Measurements from ENCODE around the gene NPAT.

NPAT gene

GRCh38 chr11:108204929-108205499 is 17.4 kb downstream of the NPAT start:
- peaks cover 24 to 48% of the 10 kb centered on the region in 2 donors for H3K36me3 ChIP-seq (ENCODE audit: control insufficient read depth in 1 of 2, insufficient read depth in 2 of 2, low read length in 2 of 2)

DNA sequence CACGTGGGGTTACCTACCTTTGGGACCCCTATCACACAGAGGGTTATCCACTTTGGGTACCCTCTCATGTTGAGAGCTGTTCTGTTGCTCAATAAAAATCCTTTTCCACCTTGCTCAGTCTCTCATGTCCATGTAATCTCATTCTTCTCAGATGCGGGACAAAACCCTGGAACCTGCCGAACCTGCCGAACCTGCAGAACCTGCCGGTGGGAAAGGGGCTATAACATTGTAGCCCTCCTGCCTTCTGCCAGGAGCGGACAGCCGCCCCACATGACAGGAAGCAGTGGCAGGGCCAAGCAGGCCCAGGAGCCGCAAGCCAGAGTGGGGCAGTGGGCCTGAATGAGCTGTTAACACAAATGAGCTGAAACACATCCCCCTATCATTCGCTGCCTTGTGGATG is 18.1 kb downstream of the NPAT start:
- Histone ChIP-seq H3K36me3 (ENCODE audit: control insufficient read depth in 1 of 2, insufficient read depth in 2 of 2, low read length in 2 of 2) (peaks cover 24 to 48% of the 10 kb centered on the region in 2 donors), H3K9me3 (ENCODE audit: control insufficient read depth in 1 of 2, low read length in 2 of 2) (peaks cover 17 to 24% of the 10 kb centered on the region in 2 donors)

More at GRCh38 chr11:108204929-108205499, 17.4 kb downstream of the NPAT start:
- no peak overlapping the region for H3K4me3 ChIP-seq (ENCODE audit: low read depth in 1 of 2, low read length in 2 of 2)
- H3K9me3 ChIP-seq (ENCODE audit: control insufficient read depth in 1 of 2, low read length in 2 of 2), result peaks cover 17 to 24% of the 10 kb centered on the region in 2 donors
- no peaks in the 10 kb centered on the region for H3K27me3 ChIP-seq (ENCODE audit: control insufficient read depth in 1 of 2, insufficient read depth in 2 of 2, low read length in 2 of 2)
- no peak overlapping the region for H3K27ac ChIP-seq (ENCODE audit: low read depth, low read length)
- H3K9ac ChIP-seq (ENCODE audit: low read depth in 1 of 2, low read length in 2 of 2), result no peak overlapping the region
- no peaks in the 10 kb centered on the region for H3K4me1 ChIP-seq (ENCODE audit: control insufficient read depth in 1 of 2, insufficient read depth in 2 of 2, low read length in 2 of 2)

DNA sequence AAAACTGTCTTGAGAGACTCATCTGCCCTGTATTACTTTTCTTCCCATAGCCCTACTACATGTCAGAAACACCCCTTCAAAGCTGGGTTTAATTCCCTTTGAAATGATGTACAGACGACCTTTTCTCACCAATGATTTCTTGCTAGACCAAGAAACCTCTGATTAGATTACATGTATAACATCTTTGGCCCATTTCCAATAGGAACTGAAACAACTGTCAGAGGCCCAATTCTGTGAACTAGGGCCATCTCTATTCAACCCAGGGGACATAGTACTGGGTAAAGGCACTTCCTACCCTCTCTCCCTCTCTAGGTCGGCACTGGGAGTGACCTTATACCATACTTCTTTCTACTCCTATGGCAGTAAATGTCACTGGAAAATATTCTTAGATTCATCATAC is 19.4 kb downstream of the NPAT start:
- no peaks in the 10 kb centered on the region for H3K27me3 ChIP-seq (ENCODE audit: control insufficient read depth in 1 of 2, insufficient read depth in 2 of 2, low read length in 2 of 2)
- no peak overlapping the region for H3K9ac ChIP-seq (ENCODE audit: low read depth in 1 of 2, low read length in 2 of 2)

More for the DNA sequence above, 18.1 kb downstream of the NPAT start:
- Histone ChIP-seq H3K27ac (ENCODE audit: low read depth, low read length) (no peak overlapping the region), H3K27me3 (ENCODE audit: control insufficient read depth in 1 of 2, insufficient read depth in 2 of 2, low read length in 2 of 2) (no peaks in the 10 kb centered on the region), H3K4me1 (ENCODE audit: control insufficient read depth in 1 of 2, insufficient read depth in 2 of 2, low read length in 2 of 2) (no peaks in the 10 kb centered on the region), H3K9ac (ENCODE audit: low read depth in 1 of 2, low read length in 2 of 2) (no peak overlapping the region), H3K4me3 (ENCODE audit: low read depth in 1 of 2, low read length in 2 of 2) (no peak overlapping the region)

GRCh38 chr11:108199446-108200321 is 22.8 kb downstream of the NPAT start:
- Histone ChIP-seq H3K9ac (ENCODE audit: low read depth in 1 of 2, low read length in 2 of 2) (no peak overlapping the region), H3K4me3 (ENCODE audit: low read depth in 1 of 2, low read length in 2 of 2) (no peak overlapping the region), H3K4me1 (ENCODE audit: control insufficient read depth in 1 of 2, insufficient read depth in 2 of 2, low read length in 2 of 2) (no peaks in the 10 kb centered on the region), H3K27ac (ENCODE audit: low read depth, low read length) (no peak overlapping the region), H3K27me3 (ENCODE audit: control insufficient read depth in 1 of 2, insufficient read depth in 2 of 2, low read length in 2 of 2) (no peaks in the 10 kb centered on the region), H3K36me3 (ENCODE audit: control insufficient read depth in 1 of 2, insufficient read depth in 2 of 2, low read length in 2 of 2) (peaks cover 0 to 40% of the 10 kb centered on the region in 2 donors), H3K9me3 (ENCODE audit: control insufficient read depth in 1 of 2, low read length in 2 of 2) (peaks cover 2 to 8% of the 10 kb centered on the region in 2 donors)

More for the DNA sequence above, 19.4 kb downstream of the NPAT start:
- H3K4me1 ChIP-seq (ENCODE audit: control insufficient read depth in 1 of 2, insufficient read depth in 2 of 2, low read length in 2 of 2), result no peaks in the 10 kb centered on the region
- peaks cover 20 to 48% of the 10 kb centered on the region in 2 donors for H3K36me3 ChIP-seq (ENCODE audit: control insufficient read depth in 1 of 2, insufficient read depth in 2 of 2, low read length in 2 of 2)
- peaks cover 17 to 24% of the 10 kb centered on the region in 2 donors for H3K9me3 ChIP-seq (ENCODE audit: control insufficient read depth in 1 of 2, low read length in 2 of 2)
- H3K27ac ChIP-seq (ENCODE audit: low read depth, low read length), result no peak overlapping the region
- no peak overlapping the region for H3K4me3 ChIP-seq (ENCODE audit: low read depth in 1 of 2, low read length in 2 of 2)

DNA sequence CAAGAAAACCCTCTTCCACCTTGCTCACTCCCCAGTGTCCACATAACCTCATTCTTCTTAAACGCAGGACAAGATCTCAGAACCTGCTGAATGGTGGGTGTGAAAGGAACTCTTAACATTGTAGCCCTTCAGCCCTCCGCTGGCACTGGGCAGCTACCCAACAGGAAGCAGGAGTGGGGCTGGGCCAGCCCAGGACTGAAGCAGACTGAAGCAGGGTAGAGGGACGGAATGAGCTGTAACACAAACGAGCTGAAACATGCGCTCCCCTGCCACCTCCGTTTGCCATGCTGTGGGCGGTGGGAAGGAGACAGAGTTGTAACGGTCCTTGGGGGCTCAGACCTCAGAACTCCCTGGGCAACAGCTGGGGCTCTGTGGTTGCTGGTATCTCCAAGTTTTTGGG is 23.6 kb downstream of the NPAT start:
- Histone ChIP-seq H3K4me1 (ENCODE audit: control insufficient read depth in 1 of 2, insufficient read depth in 2 of 2, low read length in 2 of 2) (no peaks in the 10 kb centered on the region), H3K27ac (ENCODE audit: low read depth, low read length) (no peak overlapping the region), H3K9ac (ENCODE audit: low read depth in 1 of 2, low read length in 2 of 2) (no peak overlapping the region), H3K9me3 (ENCODE audit: control insufficient read depth in 1 of 2, low read length in 2 of 2) (no peaks in the 10 kb centered on the region), H3K4me3 (ENCODE audit: low read depth in 1 of 2, low read length in 2 of 2) (no peak overlapping the region), H3K27me3 (ENCODE audit: control insufficient read depth in 1 of 2, insufficient read depth in 2 of 2, low read length in 2 of 2) (no peaks in the 10 kb centered on the region), H3K36me3 (ENCODE audit: control insufficient read depth in 1 of 2, insufficient read depth in 2 of 2, low read length in 2 of 2) (peaks cover 0 to 34% of the 10 kb centered on the region in 2 donors)

DNA sequence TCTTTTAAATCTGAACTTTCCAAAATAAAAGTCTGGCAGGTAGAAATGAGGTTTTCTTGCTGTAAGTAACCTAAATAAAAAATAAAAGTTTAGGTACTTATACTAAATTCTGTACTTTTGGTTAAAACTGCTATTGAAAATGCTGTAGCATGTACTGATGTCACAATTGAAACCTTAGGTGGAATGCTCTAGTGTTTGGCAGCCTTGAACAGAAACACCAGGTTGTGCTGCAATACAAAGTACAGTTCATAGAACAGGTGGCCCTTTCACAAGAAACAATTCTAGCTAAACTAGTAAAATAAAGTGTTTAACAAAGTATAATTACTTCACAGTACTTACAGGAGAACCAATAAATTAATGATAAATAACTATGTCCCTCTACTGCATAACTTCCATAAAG is 25.1 kb downstream of the NPAT start:
- H3K9ac ChIP-seq (ENCODE audit: low read depth in 1 of 2, low read length in 2 of 2), result no peak overlapping the region
- no peaks in the 10 kb centered on the region for H3K9me3 ChIP-seq (ENCODE audit: control insufficient read depth in 1 of 2, low read length in 2 of 2)
- H3K27ac ChIP-seq (ENCODE audit: low read depth, low read length), result no peak overlapping the region
- no peaks in the 10 kb centered on the region for H3K4me1 ChIP-seq (ENCODE audit: control insufficient read depth in 1 of 2, insufficient read depth in 2 of 2, low read length in 2 of 2)
- H3K27me3 ChIP-seq (ENCODE audit: control insufficient read depth in 1 of 2, insufficient read depth in 2 of 2, low read length in 2 of 2), result no peaks in the 10 kb centered on the region
- peaks cover 0 to 43% of the 10 kb centered on the region in 2 donors for H3K36me3 ChIP-seq (ENCODE audit: control insufficient read depth in 1 of 2, insufficient read depth in 2 of 2, low read length in 2 of 2)
- no peak overlapping the region for H3K4me3 ChIP-seq (ENCODE audit: low read depth in 1 of 2, low read length in 2 of 2)

DNA sequence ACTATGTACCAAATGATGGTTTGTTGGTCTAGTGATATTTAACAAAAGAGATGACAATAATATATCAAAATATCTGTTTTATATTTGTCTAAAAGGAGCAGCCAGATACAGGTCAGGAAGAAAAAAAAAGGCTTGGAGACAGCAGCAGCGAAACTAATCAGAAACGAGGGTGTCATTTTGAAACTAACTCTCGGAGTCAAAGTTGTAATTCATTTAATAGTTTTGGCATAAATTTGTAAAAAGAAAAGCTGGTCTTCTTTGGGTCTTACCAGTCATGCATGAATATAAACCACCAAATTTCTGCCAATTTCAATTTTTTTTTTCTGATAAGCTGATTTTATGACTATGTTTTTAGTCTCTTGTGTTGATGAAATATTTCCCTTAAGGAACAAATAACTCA is 25.5 kb downstream of the NPAT start:
- no peak overlapping the region for H3K9ac ChIP-seq (ENCODE audit: low read depth in 1 of 2, low read length in 2 of 2)
- no peaks in the 10 kb centered on the region for H3K9me3 ChIP-seq (ENCODE audit: control insufficient read depth in 1 of 2, low read length in 2 of 2)
- H3K27ac ChIP-seq (ENCODE audit: low read depth, low read length), result no peak overlapping the region
- no peak overlapping the region for H3K4me3 ChIP-seq (ENCODE audit: low read depth in 1 of 2, low read length in 2 of 2)
- no peaks in the 10 kb centered on the region for H3K27me3 ChIP-seq (ENCODE audit: control insufficient read depth in 1 of 2, insufficient read depth in 2 of 2, low read length in 2 of 2)
- peaks cover 0 to 47% of the 10 kb centered on the region in 2 donors for H3K36me3 ChIP-seq (ENCODE audit: control insufficient read depth in 1 of 2, insufficient read depth in 2 of 2, low read length in 2 of 2)
- H3K4me1 ChIP-seq (ENCODE audit: control insufficient read depth in 1 of 2, insufficient read depth in 2 of 2, low read length in 2 of 2), result no peaks in the 10 kb centered on the region

- Histone ChIP-seq H3K27ac (ENCODE audit: low read depth, low read length) (no peak overlapping the region), H3K9ac (ENCODE audit: low read depth in 1 of 2, low read length in 2 of 2) (no peak overlapping the region), H3K4me1 (ENCODE audit: control insufficient read depth in 1 of 2, insufficient read depth in 2 of 2, low read length in 2 of 2) (no peaks in the 10 kb centered on the region), H3K9me3 (ENCODE audit: control insufficient read depth in 1 of 2, low read length in 2 of 2) (no peaks in the 10 kb centered on the region), H3K27me3 (ENCODE audit: control insufficient read depth in 1 of 2, insufficient read depth in 2 of 2, low read length in 2 of 2) (no peaks in the 10 kb centered on the region), H3K36me3 (ENCODE audit: control insufficient read depth in 1 of 2, insufficient read depth in 2 of 2, low read length in 2 of 2) (peaks cover 4 to 56% of the 10 kb centered on the region in 2 donors), H3K4me3 (ENCODE audit: low read depth in 1 of 2, low read length in 2 of 2) (no peak overlapping the region)
Measured at GRCh38 chr11:108193725-108194124, 28.7 kb downstream of the NPAT start.

DNA sequence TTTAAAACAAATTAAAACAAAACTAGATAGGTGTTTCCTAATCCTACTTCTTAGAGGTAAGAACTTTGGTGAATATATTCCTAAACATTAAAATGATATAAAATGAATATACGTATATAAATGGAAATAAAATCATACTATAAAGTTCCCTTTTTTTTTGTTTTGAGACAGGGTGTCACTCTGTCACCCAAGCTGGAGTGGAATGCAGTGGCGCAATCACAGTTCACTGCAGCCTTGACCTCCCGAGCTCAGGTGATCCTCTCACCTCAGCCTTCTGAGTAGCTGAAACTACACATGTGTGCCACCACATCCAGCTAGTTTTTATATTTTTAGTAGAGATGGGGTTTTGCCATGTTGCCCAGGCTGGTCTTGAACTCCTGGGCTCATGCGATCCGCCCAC is 44.9 kb downstream of the NPAT start:
- Histone ChIP-seq H3K9ac (ENCODE audit: low read depth in 1 of 2, low read length in 2 of 2) (no peak overlapping the region), H3K27ac (ENCODE audit: low read depth, low read length) (no peak overlapping the region), H3K4me3 (ENCODE audit: low read depth in 1 of 2, low read length in 2 of 2) (no peak overlapping the region), H3K4me1 (ENCODE audit: control insufficient read depth in 1 of 2, insufficient read depth in 2 of 2, low read length in 2 of 2) (no peaks in the 10 kb centered on the region), H3K36me3 (ENCODE audit: control insufficient read depth in 1 of 2, insufficient read depth in 2 of 2, low read length in 2 of 2) (peaks cover 8 to 38% of the 10 kb centered on the region in 2 donors), H3K9me3 (ENCODE audit: control insufficient read depth in 1 of 2, low read length in 2 of 2) (no peaks in the 10 kb centered on the region), H3K27me3 (ENCODE audit: control insufficient read depth in 1 of 2, insufficient read depth in 2 of 2, low read length in 2 of 2) (no peaks in the 10 kb centered on the region)

- H3K4me1 ChIP-seq (ENCODE audit: control insufficient read depth in 1 of 2, insufficient read depth in 2 of 2, low read length in 2 of 2), result peaks cover 0 to 8% of the 10 kb centered on the region in 2 donors
- H3K4me3 ChIP-seq (ENCODE audit: low read depth in 1 of 2, low read length in 2 of 2), result peak overlapping the region; percentile 5 to 7
- no peaks in the 10 kb centered on the region for H3K9me3 ChIP-seq (ENCODE audit: control insufficient read depth in 1 of 2, low read length in 2 of 2)
- H3K27me3 ChIP-seq (ENCODE audit: control insufficient read depth in 1 of 2, insufficient read depth in 2 of 2, low read length in 2 of 2), result no peaks in the 10 kb centered on the region
- no peak overlapping the region for H3K27ac ChIP-seq (ENCODE audit: low read depth, low read length)
- H3K36me3 ChIP-seq (ENCODE audit: control insufficient read depth in 1 of 2, insufficient read depth in 2 of 2, low read length in 2 of 2), result peaks cover 4 to 42% of the 10 kb centered on the region in 2 donors
- no peak overlapping the region for H3K9ac ChIP-seq (ENCODE audit: low read depth in 1 of 2, low read length in 2 of 2)
Measured at GRCh38 chr11:108170184-108170583, 52.3 kb downstream of the NPAT start.

All from duodenal mucosa (tissue), 2 donors.